Esophagus muscularis mucosa (tissue), 3 donors: ENCODE results near the gene TATDN3.

Experiments
- POLR2A ChIP-seq: fragments of 450-650 bp; IDR thresholded peaks from one replicate; pipeline ENCODE4 v1.6.1; 2017; ENCODE audit warnings: antibody characterized with exemption, moderate library complexity, mild to moderate bottlenecking, low read depth
- TF ChIP-seq, protein P1 (sequence below), 3 experiments: fragments of 200-600 bp in 2 of 3; fragments of 450-650 bp in 1 of 3; sonication (generic) in 2 of 3; IDR thresholded peaks; one replicate each; pipeline ENCODE4 v1.5.1; 2017 to 2019; ENCODE audit warnings: antibody characterized with exemption in 3 of 3, mild to moderate bottlenecking in 2 of 3, moderate library complexity in 1 of 3

DNA sequence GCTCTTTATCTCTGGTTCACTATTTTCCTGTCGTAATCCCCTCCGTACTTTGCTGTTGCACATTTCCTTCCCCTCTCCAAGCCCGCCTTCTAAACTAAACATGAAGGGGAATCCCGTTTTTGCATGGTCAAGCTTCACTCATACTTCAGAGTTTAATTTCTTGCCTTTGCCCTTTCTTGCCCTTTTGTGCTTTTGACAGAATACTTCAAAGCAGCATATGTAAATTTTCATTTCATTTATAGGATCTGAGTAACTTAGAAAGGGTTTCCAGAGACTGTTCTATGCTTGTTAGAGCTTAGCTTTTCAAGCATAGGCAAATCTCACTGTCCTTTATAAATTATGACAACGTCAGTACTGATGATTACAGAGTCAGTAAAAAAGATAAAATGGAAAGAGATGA, 28.0 kb downstream of the TATDN3 start:
- TF ChIP-seq, protein P1, sequence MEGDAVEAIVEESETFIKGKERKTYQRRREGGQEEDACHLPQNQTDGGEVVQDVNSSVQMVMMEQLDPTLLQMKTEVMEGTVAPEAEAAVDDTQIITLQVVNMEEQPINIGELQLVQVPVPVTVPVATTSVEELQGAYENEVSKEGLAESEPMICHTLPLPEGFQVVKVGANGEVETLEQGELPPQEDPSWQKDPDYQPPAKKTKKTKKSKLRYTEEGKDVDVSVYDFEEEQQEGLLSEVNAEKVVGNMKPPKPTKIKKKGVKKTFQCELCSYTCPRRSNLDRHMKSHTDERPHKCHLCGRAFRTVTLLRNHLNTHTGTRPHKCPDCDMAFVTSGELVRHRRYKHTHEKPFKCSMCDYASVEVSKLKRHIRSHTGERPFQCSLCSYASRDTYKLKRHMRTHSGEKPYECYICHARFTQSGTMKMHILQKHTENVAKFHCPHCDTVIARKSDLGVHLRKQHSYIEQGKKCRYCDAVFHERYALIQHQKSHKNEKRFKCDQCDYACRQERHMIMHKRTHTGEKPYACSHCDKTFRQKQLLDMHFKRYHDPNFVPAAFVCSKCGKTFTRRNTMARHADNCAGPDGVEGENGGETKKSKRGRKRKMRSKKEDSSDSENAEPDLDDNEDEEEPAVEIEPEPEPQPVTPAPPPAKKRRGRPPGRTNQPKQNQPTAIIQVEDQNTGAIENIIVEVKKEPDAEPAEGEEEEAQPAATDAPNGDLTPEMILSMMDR (IDR thresholded peaks at IDR 0.05): no peak
- no peak for TF ChIP-seq POLR2A
